Psoas muscle (tissue), 8 donors: ENCODE results near the gene FNDC3A. TPM values are rescaled to one million over a fixed set of nuclear protein-coding genes. Genes with fewer than 3 reads are reported as not detected.
A peak's percentile ranks its signal among the peaks of the same experiment; 100 is the strongest.
"Not testable (repeated sequence)": the region's sequence is repeated elsewhere in the genome, so short reads cannot be mapped to it uniquely, and the experiment has no call there.

Experiments
- ATAC-seq, 4 donors: fragments of 200-7000 bp; cut with Tn5 transposase; one replicate each; pipeline ENCODE4 v1.9.1; 2020; ENCODE audit warnings: moderate library complexity in 3 of 4, mild to moderate bottlenecking in 2 of 4
- DNase-seq, 2 donors: peaks; one replicate each; pipeline ENCODE4 v3.0.0-alpha.2; 2020
- H3K27ac ChIP-seq: fragments of 200-600 bp; one replicate; pipeline ENCODE4 v1.8.0; 2022
- H3K27me3 ChIP-seq, 3 donors: fragments of 200-600 bp in 1 of 3; one replicate each; pipeline versions ENCODE4 v1.6.1 to v1.8.0; 2013 to 2022; ENCODE audit warnings: low read length in 2 of 3, mild to moderate bottlenecking in 2 of 3, moderate library complexity in 1 of 3; ENCODE audit not compliant: insufficient read depth in 3 of 3
- H3K36me3 ChIP-seq, 2 donors: fragments of 200-600 bp in 1 of 2; one replicate each; pipeline versions ENCODE4 v1.6.1 to v1.8.0; 2013 to 2022; ENCODE audit warnings: low read depth in 1 of 2, mild to moderate bottlenecking in 1 of 2, moderate library complexity in 1 of 2; ENCODE audit not compliant: insufficient read depth in 1 of 2
- H3K4me1 ChIP-seq: fragments of 200-600 bp; one replicate; pipeline ENCODE4 v1.8.0; 2022
- H3K4me3 ChIP-seq: fragments of 200-600 bp; one replicate; pipeline ENCODE4 v1.8.0; 2022; ENCODE audit warnings: mild to moderate bottlenecking
- H3K9me3 ChIP-seq: fragments of 200-600 bp; one replicate; pipeline ENCODE4 v1.8.0; 2022
- CTCF ChIP-seq: fragments of 200-600 bp; IDR thresholded peaks from one replicate; pipeline ENCODE4 v1.8.0; 2022; ENCODE audit warnings: antibody characterized with exemption
- WGBS, 3 donors: extraction: QIAGEN DNeasy Blood & Tissue Kit; methylation state at CpG; one replicate each; pipeline versions ENCODE4 v1.1.6 to v1.1.7; 2013; 5-methylcytosine and 5-hydroxymethylcytosine counted together
- intact Hi-C, 2 donors: fragments of 100-400 bp; cut with DNase I; formaldehyde crosslinking; loops; one replicate each; pipeline versions ENCODE4 v1.11.0 to v1.14.2; 2022
- polyA plus RNA-seq, 3 donors: library from polyadenylated mRNA; stranded (reverse); fragments of 200-250 nt; gene quantifications; one replicate each; pipeline ENCODE4 v1.2.3, GENCODE V29; 2013
- total RNA-seq, 4 donors: library from RNA; stranded (reverse); fragmentation: NEBNext Ultra II Directional in 2 of 4; extraction: Animal tissue kit (Norgen Biotek cat#: 25700) in 2 of 4; gene quantifications; one replicate each; pipeline versions ENCODE4 v1.2.1 to v1.2.4, GENCODE V29; 2021 to 2023
- donor health status: healthy with polysubstance abuse.
- donor health status: DM: no; HTN: no; CAD: no; lungs with moderate emphysema.
- donor health status: Bipolar disorder and iron deficiency.
- donor health status: healthy.
- donor health status: DM: yes; HTN: yes; CAD: no.
- donor health status: DM: no; HTN: no; CAD: no.
- donor health status: DM: no; HTN: no; CAD: no.
- donor health status: DM: yes; HTN: yes; CAD: no.

FNDC3A gene
- total and polyA plus RNA-seq, 7 donors: 4.4 to 18.6 (median 10.5) TPM

GRCh38 chr13:49116873-49117272 is 141.2 kb downstream of the FNDC3A start:
- 98 to 100% (median 99%) methylated on average over 2 of the region's 2 CpGs for WGBS, 3 donors
- intact Hi-C loops: loop anchor here in 1 of 2 donors (10.0 kb wide), 1 partner anchor 142 kb away; the partner anchor contains the start of gene FNDC3A
- DNase-seq: no peak
- TF ChIP-seq CTCF: no peak
- Histone ChIP-seq H3K27me3 (no peaks in the 10 kb centered on the region), H3K4me3 (no peak overlapping the region), H3K9me3 (no peaks in the 10 kb centered on the region), H3K4me1 (peaks cover 19% of the 10 kb centered on the region), H3K27ac (no peak overlapping the region), H3K36me3 (peaks cover 8 to 40% of the 10 kb centered on the region in 2 donors)
- no peak for ATAC-seq

GRCh38 chr13:49118455-49118854 is 142.7 kb downstream of the FNDC3A start:
- H3K27me3 ChIP-seq, ATAC-seq, H3K9me3 ChIP-seq, H3K4me3 ChIP-seq, H3K4me1 ChIP-seq, H3K27ac ChIP-seq, DNase-seq: not testable (repeated sequence)
- intact Hi-C loops: loop anchor here in 1 of 2 donors (10.0 kb wide), 1 partner anchor 144 kb away; the partner anchor contains the start of gene FNDC3A
- peaks cover 8 to 40% of the 10 kb centered on the region in 2 donors for H3K36me3 ChIP-seq
- WGBS, 3 donors: 96 to 99% (median 97%) methylated on average over 6 of the region's 6 CpGs

- H3K4me3 ChIP-seq: no peak overlapping the region
- H3K27me3 ChIP-seq: no peaks in the 10 kb centered on the region
- intact Hi-C loops: no loop called here
- DNase-seq: no peak
- WGBS, 3 donors: 47 to 65% (median 47%) methylated on average over 5 of the region's 5 CpGs
- ATAC-seq: no peak
- H3K4me1 ChIP-seq: no peaks in the 10 kb centered on the region
- H3K9me3 ChIP-seq: no peaks in the 10 kb centered on the region
- no peaks in the 10 kb centered on the region for H3K36me3 ChIP-seq
- no peak for TF ChIP-seq CTCF
- no peak overlapping the region for H3K27ac ChIP-seq
Measured at GRCh38 chr13:49124693-49125304, 149.1 kb downstream of the FNDC3A start.

GRCh38 chr13:49125964-49126524 is 150.3 kb downstream of the FNDC3A start:
- H3K27ac ChIP-seq: no peak overlapping the region
- H3K36me3 ChIP-seq: peaks cover 0 to 6% of the 10 kb centered on the region in 2 donors
- no peaks in the 10 kb centered on the region for H3K27me3 ChIP-seq
- H3K4me1 ChIP-seq: no peaks in the 10 kb centered on the region
- no peak for TF ChIP-seq CTCF
- H3K4me3 ChIP-seq: no peak overlapping the region
- ATAC-seq (peak in 1 of 4 donors; percentile 59), DNase-seq (no peak)
- H3K9me3 ChIP-seq: no peaks in the 10 kb centered on the region
- intact Hi-C loops: no loop called here
- 17 to 33% (median 26%) methylated on average over 2 of the region's 2 CpGs for WGBS, 3 donors

GRCh38 chr13:49132479-49133002 is 156.8 kb downstream of the FNDC3A start:
- H3K4me3 ChIP-seq: no peak overlapping the region
- H3K4me1 ChIP-seq: no peaks in the 10 kb centered on the region
- no peak overlapping the region for H3K27ac ChIP-seq
- H3K36me3 ChIP-seq: peaks cover 7 to 56% of the 10 kb centered on the region in 2 donors
- H3K9me3 ChIP-seq: no peaks in the 10 kb centered on the region
- DNase-seq (no peak), ATAC-seq (peak in 3 of 4 donors; percentile 37 to 56 (median 51))
- H3K27me3 ChIP-seq: no peaks in the 10 kb centered on the region
- WGBS, 3 donors: 77 to 91% (median 83%) methylated on average over 1 of the region's 1 CpG
- intact Hi-C loops: no loop called here
- TF ChIP-seq CTCF: no peak
